HG02588 (cell line): ENCODE data around the gene F12.

Experiments used
- ATAC-seq: cut with Tn5 transposase; IDR thresholded peaks from one replicate; pipeline ENCODE4 v1.9.1; 2021; ENCODE audit warnings: mild to moderate bottlenecking, moderate library complexity; ENCODE audit not compliant: unreplicated experiment

Gene F12

GRCh38 chr5:177409043-177409801, at the start of gene F12:
Gene F12, minus strand, starts transcription at chr5:177409564. Its CDS starts 37 bp downstream, at chr5:177409527.
- ATAC-seq, result no peak

- ATAC-seq, result no peak
These were observed 49.6 kb upstream of the F12 start for GRCh38 chr5:177458912-177459350.

GRCh38 chr5:177457852-177458681, 48.7 kb upstream of the F12 start:
- no peak for ATAC-seq

- peak; percentile 32 for ATAC-seq
These were observed 47.9 kb upstream of the F12 start for GRCh38 chr5:177456976-177457851.

- ATAC-seq, result no peak
These were observed 47.2 kb upstream of the F12 start for GRCh38 chr5:177456591-177456964.

GRCh38 chr5:177455661-177456590, 46.6 kb upstream of the F12 start:
- ATAC-seq, result peak; percentile 10

- ATAC-seq, result peak; percentile 41
These were observed 45.8 kb upstream of the F12 start for GRCh38 chr5:177455036-177455660.

GRCh38 chr5:177454397-177455035, 45.2 kb upstream of the F12 start:
- ATAC-seq, result peak; percentile 52

GRCh38 chr5:177453852-177454396, 44.6 kb upstream of the F12 start:
- peak; percentile 1 for ATAC-seq

- ATAC-seq, result no peak
These were observed 43.6 kb upstream of the F12 start for GRCh38 chr5:177452688-177453638.

- ATAC-seq, result no peak
These were observed 41.5 kb upstream of the F12 start for GRCh38 chr5:177450667-177451424.

- ATAC-seq, result no peak
These were observed 40.0 kb upstream of the F12 start for GRCh38 chr5:177449140-177450061.

GRCh38 chr5:177448244-177448950, 39.0 kb upstream of the F12 start:
- ATAC-seq, result no peak

GRCh38 chr5:177447611-177448243, 38.4 kb upstream of the F12 start:
- ATAC-seq, result no peak
